Transverse colon (tissue), 3 donors: ENCODE results near the gene RNF126.
"Not testable (repeated sequence)": the region's sequence is repeated elsewhere in the genome, so short reads cannot be mapped to it uniquely, and the experiment has no call there.

ENCODE experiments used
- POLR2A ChIP-seq: fragments of 450-650 bp; IDR thresholded peaks from one replicate; pipeline ENCODE4 v1.6.1; 2016; ENCODE audit warnings: antibody characterized with exemption, mild to moderate bottlenecking, moderate library complexity
- TF ChIP-seq, protein P1 (sequence below), 5 experiments: fragments of 200-600 bp in 3 of 5; fragments of 450-650 bp in 2 of 5; sonication (generic) in 3 of 5; IDR thresholded peaks; 1 replicate in 2 of 5; 2 replicates in 3 of 5; pipeline ENCODE4 v1.5.1; 2016 to 2017; ENCODE audit warnings: antibody characterized with exemption in 5 of 5, inconsistent platforms in 3 of 5, mild to moderate bottlenecking in 2 of 5, moderate library complexity in 1 of 5

- not testable (repeated sequence) for TF ChIP-seq POLR2A
- TF ChIP-seq, protein P1, sequence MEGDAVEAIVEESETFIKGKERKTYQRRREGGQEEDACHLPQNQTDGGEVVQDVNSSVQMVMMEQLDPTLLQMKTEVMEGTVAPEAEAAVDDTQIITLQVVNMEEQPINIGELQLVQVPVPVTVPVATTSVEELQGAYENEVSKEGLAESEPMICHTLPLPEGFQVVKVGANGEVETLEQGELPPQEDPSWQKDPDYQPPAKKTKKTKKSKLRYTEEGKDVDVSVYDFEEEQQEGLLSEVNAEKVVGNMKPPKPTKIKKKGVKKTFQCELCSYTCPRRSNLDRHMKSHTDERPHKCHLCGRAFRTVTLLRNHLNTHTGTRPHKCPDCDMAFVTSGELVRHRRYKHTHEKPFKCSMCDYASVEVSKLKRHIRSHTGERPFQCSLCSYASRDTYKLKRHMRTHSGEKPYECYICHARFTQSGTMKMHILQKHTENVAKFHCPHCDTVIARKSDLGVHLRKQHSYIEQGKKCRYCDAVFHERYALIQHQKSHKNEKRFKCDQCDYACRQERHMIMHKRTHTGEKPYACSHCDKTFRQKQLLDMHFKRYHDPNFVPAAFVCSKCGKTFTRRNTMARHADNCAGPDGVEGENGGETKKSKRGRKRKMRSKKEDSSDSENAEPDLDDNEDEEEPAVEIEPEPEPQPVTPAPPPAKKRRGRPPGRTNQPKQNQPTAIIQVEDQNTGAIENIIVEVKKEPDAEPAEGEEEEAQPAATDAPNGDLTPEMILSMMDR (IDR thresholded peaks at IDR 0.05), result not testable (repeated sequence)
Measured at GRCh38 chr19:629515-629914, 33.5 kb downstream of the RNF126 start.
